Naive B cell (primary cell): ENCODE data around the gene C1QL2. TPM values are rescaled to one million over a fixed set of nuclear protein-coding genes. Genes with fewer than 3 reads are reported as not detected.

Experiments
- polyA plus RNA-seq, 6 donors: library from polyadenylated mRNA; unstranded; fragments of 300-500 nt; fragmentation: Illumina TruSeq; gene quantifications; one replicate each; pipeline ENCODE4 v1.2.3, GENCODE V29; 2021; ENCODE audit warnings: low read depth in 6 of 6

The C1QL2 gene
- polyA plus RNA-seq, 6 donors from 2014 or later = not detected

Other genes with a start within 250 kb of the C1QL2 start
- gene MARCO, start 216.6 kb downstream of the C1QL2 start, polyA plus RNA-seq = under 1 TPM in 1 of 6 donors, not detected in 5; 0.29 TPM
- 1 to 10 TPM in 1 of 6 donors, under 1 TPM in 2, not detected in 3; 0.49 to 1.2 (median 0.77) TPM for gene STEAP3, start 65.1 kb upstream of the C1QL2 start, polyA plus RNA-seq
- gene C2orf76, start 208.1 kb upstream of the C1QL2 start, polyA plus RNA-seq = 10 to 100 TPM; 19.2 to 29.0 (median 25.2) TPM
- gene DBI, start 208.2 kb upstream of the C1QL2 start, polyA plus RNA-seq = 100 to 1,000 TPM; 567 to 670 (median 595) TPM